ENCODE measurements around the gene GORASP2.

The GORASP2 gene

GRCh38 chr2:171008550-171009205 lies 79.6 kb downstream of the GORASP2 start:
- DNase-seq = no peak

- DNase-seq = no peak
Observed at GRCh38 chr2:171009386-171009785, 80.3 kb downstream of the GORASP2 start.

DNA sequence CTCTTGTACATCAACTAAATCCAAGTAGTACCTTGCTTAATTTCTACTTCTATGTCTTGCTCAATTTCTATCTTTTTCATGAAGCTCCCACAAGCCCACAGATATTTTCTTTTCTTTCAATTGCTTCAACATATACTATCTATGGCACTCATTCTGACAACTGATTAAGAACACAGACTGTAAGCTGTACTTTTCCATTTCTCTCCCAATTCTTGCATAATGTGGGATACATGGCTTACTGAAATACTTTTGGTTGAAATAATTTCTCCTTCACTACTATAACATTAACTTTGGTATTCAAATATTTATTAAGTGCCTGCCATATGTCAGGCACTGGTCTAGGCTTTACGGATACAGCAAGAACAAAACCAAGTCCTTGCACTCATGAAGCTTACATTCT lies 84.8 kb downstream of the GORASP2 start:
- DNase-seq = no peak

- DNase-seq = no peak
Observed at GRCh38 chr2:171016125-171016524, 87.1 kb downstream of the GORASP2 start.

All from NCI-H1105 treated with DMSO at 0.1 percent for 48 hours (cell line).